HFFc6 (cell line): Measurements from ENCODE around the gene APOBEC3C. TPM values are rescaled to one million over a fixed set of nuclear protein-coding genes. Genes with fewer than 3 reads are reported as not detected.
"Not testable (repeated sequence)": the region's sequence is repeated elsewhere in the genome, so short reads cannot be mapped to it uniquely, and the experiment has no call there.

Experiments
- DNase-seq: peaks from one replicate; pipeline ENCODE4 v3.0.0-alpha.2; 2018
- H3K27ac Mint-ChIP-seq: 2 replicates; pipeline ENCODE4 v1.8.0; 2020; ENCODE audit warnings: mild to moderate bottlenecking, mixed read lengths
- H3K27me3 Mint-ChIP-seq: 2 replicates; pipeline ENCODE4 v1.8.0; 2021; ENCODE audit warnings: mild to moderate bottlenecking, moderate library complexity, mixed read lengths; ENCODE audit not compliant: insufficient read depth
- H3K36me3 Mint-ChIP-seq: 2 replicates; pipeline ENCODE4 v1.8.0; 2021; ENCODE audit warnings: low read depth, mixed read lengths
- H3K4me1 Mint-ChIP-seq: 2 replicates; pipeline ENCODE4 v1.8.0; 2020; ENCODE audit warnings: low read depth, mixed read lengths
- H3K4me3 Mint-ChIP-seq: 2 replicates; pipeline ENCODE4 v1.8.0; 2020; ENCODE audit warnings: mild to moderate bottlenecking, moderate library complexity, mixed read lengths
- H3K9me3 Mint-ChIP-seq: 2 replicates; pipeline ENCODE4 v1.8.0; 2020; ENCODE audit warnings: mild to moderate bottlenecking, mixed read lengths
- CTCF ChIP-seq: fragments of 200-600 bp; sonication (generic); IDR thresholded peaks from 2 replicates; pipeline ENCODE4 v1.5.0; 2021; ENCODE audit warnings: antibody characterized with exemption, mild to moderate bottlenecking
- total RNA-seq, 6 experiments: library from RNA; stranded (reverse); fragmentation: NEBNext Ultra II Directional; extraction: Animal tissue kit (Norgen Biotek cat#: 25700); gene quantifications; 2 replicates in 1 of 6; 3 replicates in 5 of 6; pipeline ENCODE4 v1.2.3, GENCODE V29; 2021

The APOBEC3C gene
- total RNA-seq, 6 experiments from 2014 or later, result 43.9 to 93.9 (median 83.5) TPM

- Mint-ChIP-seq H3K4me3 (no peak overlapping the region), H3K4me1 (peaks cover 23% of the 10 kb centered on the region), H3K27ac (no peak overlapping the region), H3K9me3 (peaks cover 6% of the 10 kb centered on the region), H3K27me3 (no peaks in the 10 kb centered on the region; the same call in 1 of the 2 replicates), H3K36me3 (peaks cover 18% of the 10 kb centered on the region)
- TF ChIP-seq CTCF, result no peak
- no peak for DNase-seq
These were observed 26.7 kb upstream of the APOBEC3C start for GRCh38 chr22:38987171-38987895.

GRCh38 chr22:38989466-38989865 is 24.6 kb upstream of the APOBEC3C start:
- Mint-ChIP-seq H3K36me3 (peaks cover 6% of the 10 kb centered on the region; the same call in 1 of the 2 replicates), H3K4me1 (peaks cover 10% of the 10 kb centered on the region), H3K27me3 (no peaks in the 10 kb centered on the region; the same call in 1 of the 2 replicates), H3K4me3 (no peak overlapping the region), H3K9me3 (no peaks in the 10 kb centered on the region), H3K27ac (no peak overlapping the region)
- no peak for TF ChIP-seq CTCF
- no peak for DNase-seq

- H3K27ac Mint-ChIP-seq, DNase-seq, H3K36me3 Mint-ChIP-seq, H3K9me3 Mint-ChIP-seq, H3K27me3 Mint-ChIP-seq, H3K4me3 Mint-ChIP-seq, H3K4me1 Mint-ChIP-seq: not testable (repeated sequence)
These were observed 21.1 kb upstream of the APOBEC3C start for GRCh38 chr22:38992871-38993371.

GRCh38 chr22:38996105-38996504 is 18.0 kb upstream of the APOBEC3C start:
- Mint-ChIP-seq H3K36me3 (no peaks in the 10 kb centered on the region; the same call in 1 of the 2 replicates), H3K27me3 (peaks cover 19% of the 10 kb centered on the region), H3K9me3 (peaks cover 5% of the 10 kb centered on the region), H3K4me1 (no peaks in the 10 kb centered on the region), H3K4me3 (no peak overlapping the region), H3K27ac (no peak overlapping the region)
- TF ChIP-seq CTCF, result no peak
- DNase-seq, result no peak

GRCh38 chr22:38997518-38997917 is 16.5 kb upstream of the APOBEC3C start:
- no peak for DNase-seq
- Mint-ChIP-seq H3K4me1 (no peaks in the 10 kb centered on the region), H3K36me3 (no peaks in the 10 kb centered on the region; the same call in 1 of the 2 replicates), H3K27ac (no peak overlapping the region), H3K27me3 (peaks cover 19% of the 10 kb centered on the region), H3K9me3 (peaks cover 5% of the 10 kb centered on the region), H3K4me3 (no peak overlapping the region)
- no peak for TF ChIP-seq CTCF

GRCh38 chr22:39003165-39003638 is 10.9 kb upstream of the APOBEC3C start:
- Mint-ChIP-seq H3K27me3 (peaks cover 10% of the 10 kb centered on the region), H3K4me1 (peaks cover 7% of the 10 kb centered on the region), H3K4me3 (no peak overlapping the region), H3K36me3 (no peaks in the 10 kb centered on the region; the same call in 1 of the 2 replicates), H3K27ac (no peak overlapping the region), H3K9me3 (peaks cover 1% of the 10 kb centered on the region)
- peak; percentile 65 for DNase-seq
- peak; percentile 91 for TF ChIP-seq CTCF
